ENCODE results near the gene P2RY2.

P2RY2 gene

GRCh38 chr11:73242251-73243092, 24.4 kb downstream of the P2RY2 start:
- DNase-seq (ENCODE audit: low read depth in 3 of 3): peak; percentile 43 to 76 (median 53)

DNA sequence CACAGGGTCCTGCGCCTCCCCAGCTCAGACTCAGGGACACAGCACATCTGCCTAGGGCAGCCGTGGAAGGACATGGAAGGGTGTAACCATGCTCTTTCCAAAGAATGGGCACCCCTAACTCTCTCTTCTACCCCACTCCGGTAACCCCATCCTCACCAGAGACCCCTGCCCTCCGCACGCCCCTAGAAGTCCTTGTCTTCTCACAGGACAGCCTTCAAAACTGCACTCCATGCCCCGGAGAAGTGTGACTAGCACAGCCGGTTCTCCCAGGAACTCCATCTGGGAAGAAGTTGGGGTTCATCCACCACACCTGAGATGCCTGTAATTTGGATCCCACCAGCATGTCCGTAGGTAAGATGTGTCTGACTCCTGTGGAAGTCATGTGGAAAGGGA, 25.0 kb downstream of the P2RY2 start:
- no peak for DNase-seq (ENCODE audit: low read depth in 3 of 3)

DNA sequence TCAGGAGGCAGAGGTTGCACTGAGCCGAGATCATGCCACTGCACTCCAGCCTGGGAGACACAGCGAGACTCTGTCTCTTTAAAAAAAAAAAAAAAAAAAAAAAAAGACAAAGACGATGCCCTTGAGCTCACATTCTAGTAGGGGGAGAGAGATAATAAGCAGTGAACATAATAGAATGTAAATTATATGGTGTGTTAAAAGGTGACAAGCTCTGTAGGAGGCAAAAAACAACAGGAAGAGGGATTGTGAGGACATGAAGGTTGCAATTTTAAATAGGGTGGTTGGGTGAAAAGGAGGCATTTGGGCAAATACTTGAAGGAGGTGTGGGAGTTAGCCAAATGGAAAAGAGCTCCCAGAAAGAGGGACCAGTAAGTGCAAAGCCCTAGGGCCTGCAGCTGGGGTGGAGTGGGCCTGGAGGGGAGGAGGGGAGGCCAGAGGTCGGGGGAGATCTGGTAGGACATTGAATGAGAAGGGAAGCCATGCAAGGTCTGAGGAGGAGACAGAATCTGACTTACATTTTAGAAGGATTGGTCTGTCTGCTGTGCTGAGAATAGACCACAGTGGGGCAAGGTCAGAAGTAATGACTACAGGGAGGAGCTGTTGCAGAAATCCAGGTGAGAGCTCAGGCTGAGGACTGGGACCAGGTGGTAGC, 26.6 kb downstream of the P2RY2 start:
- no peak for DNase-seq (ENCODE audit: low read depth in 3 of 3)

GRCh38 chr11:73245461-73245860, 27.4 kb downstream of the P2RY2 start:
- DNase-seq (ENCODE audit: low read depth in 3 of 3): no peak

- DNase-seq (ENCODE audit: low read depth in 3 of 3): no peak
These were observed 28.2 kb downstream of the P2RY2 start for GRCh38 chr11:73246303-73246702.

GRCh38 chr11:73248526-73249185, 30.6 kb downstream of the P2RY2 start:
- no peak for DNase-seq (ENCODE audit: low read depth in 3 of 3)

GRCh38 chr11:73249304-73249703, 31.2 kb downstream of the P2RY2 start:
- no peak for DNase-seq (ENCODE audit: low read depth in 3 of 3)

DNA sequence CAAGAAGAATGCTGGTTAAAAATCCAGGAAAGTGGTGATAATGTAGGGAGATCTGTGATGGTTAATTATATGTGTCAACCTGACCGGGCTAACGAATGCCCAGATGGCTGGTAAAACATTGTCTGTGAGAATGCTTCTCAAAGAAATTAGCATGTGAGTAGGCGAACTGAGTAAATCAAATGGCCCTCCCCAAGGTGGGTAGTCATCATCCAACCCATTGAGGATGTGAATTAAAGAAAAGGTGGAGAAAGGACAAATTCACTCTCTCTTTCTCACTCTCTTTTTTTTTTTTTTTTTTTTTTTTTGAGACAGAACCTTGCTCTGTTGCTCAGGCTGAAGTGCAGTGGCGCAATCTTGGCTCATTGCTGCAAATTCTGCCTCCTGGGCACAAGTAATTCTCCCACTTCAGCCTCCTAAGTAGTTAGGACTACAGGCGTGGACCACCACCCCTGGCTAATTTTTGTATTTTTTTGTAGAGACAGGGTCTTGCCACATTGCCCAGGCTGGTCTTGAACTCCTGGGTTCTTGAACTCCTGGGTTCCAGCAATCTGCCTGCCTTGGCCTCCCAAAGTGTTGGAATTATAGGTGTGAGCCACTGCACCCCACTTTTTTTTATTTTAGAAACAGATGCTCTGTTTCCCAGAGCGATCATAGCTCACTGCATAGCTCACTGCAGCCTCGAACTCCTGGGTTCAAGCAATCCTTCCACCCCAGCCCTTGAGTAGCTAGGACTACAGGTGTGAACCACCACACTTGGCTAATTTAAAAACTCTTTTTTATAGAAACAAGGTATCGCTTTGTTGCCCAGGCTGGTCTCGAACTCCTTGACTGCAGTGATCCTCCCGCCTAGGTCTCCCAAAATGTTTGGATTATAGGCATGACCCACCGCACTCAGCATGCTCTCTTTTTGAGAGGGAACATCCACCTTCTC, 32.0 kb downstream of the P2RY2 start:
- DNase-seq (ENCODE audit: low read depth in 3 of 3): no peak

- DNase-seq (ENCODE audit: low read depth in 3 of 3): no peak
These were observed 34.6 kb downstream of the P2RY2 start for GRCh38 chr11:73252577-73253191.

- no peak for DNase-seq (ENCODE audit: low read depth in 3 of 3)
These were observed 39.4 kb downstream of the P2RY2 start for GRCh38 chr11:73257342-73258103.

DNA sequence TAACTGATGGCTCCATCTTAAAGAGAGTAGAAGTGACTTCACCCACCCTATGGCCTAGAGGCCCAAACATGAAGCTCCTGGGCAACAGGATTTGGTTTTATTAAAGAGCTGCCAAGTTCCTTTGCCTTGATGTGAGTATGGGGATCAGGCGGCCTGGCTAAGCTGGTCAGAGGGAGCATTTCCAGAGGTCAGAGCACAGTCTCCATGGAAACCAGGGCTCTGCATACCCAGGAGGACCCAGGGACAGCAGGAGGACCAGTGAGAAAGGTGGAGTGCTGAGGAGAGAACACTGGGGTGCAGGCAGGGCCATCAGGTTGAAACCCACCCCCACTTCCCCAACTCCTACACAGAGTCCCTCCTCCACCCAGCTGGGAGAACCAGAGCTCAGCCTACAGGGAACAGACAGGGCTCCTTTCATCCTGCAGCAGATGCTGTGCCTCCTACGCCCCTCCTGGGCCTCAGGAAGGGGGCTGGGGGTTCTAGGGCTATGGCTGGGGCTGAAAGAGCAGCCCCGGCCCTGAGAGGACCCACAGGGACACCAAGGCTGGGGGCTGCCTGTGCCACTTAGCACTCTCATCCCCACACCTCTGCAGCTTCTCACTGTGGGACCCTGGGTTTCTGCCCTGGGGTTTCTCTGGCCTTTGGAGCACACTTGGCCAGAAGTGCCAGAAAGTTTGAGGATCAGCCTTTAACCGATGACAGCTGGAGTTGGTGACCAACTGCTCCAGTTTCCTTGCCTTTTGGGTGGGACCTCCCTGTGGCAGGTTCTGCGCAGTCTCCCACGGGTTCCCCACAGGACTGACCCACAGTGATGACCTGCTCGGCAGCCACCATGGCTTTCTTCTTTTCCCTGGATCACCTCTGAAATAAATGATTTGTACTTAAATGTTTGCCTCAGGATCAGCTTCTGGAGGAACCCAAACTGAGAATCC, 40.3 kb downstream of the P2RY2 start:
- no peak for DNase-seq (ENCODE audit: low read depth in 3 of 3)

DNA sequence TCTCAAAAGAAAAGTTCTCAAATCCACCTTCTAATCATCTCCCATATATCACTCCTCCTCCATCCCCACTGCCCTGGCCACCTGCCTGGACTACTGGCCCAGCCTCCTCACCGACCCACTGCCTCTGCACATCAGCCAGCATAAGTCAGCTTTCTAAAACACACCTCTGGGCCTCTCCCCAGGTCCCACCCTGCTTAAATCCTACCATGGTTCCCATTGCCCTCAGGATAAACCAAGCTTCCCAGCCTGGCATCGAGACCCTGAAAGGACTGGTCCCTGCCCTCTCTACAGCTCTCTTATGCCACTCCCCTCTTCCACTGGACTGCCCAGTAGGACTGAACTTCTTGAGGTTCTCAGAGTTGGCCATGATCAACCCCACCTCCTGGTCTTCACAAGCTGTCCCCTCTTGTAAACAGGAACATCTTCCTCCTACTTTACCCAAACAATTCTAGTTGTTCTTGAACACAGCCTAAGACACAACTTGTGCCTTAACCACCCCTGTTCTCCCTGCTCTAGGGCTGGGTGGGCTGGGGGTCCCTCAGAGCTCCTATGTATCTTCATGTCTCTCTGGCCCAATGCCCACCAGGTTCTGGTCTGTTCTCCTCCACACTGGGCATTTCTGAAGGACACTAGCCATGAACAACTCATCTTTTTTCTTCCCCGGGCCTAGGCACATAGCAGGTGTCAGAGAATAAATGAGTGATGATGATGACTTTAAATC, 41.5 kb downstream of the P2RY2 start:
- DNase-seq (ENCODE audit: low read depth in 3 of 3): no peak

DNA sequence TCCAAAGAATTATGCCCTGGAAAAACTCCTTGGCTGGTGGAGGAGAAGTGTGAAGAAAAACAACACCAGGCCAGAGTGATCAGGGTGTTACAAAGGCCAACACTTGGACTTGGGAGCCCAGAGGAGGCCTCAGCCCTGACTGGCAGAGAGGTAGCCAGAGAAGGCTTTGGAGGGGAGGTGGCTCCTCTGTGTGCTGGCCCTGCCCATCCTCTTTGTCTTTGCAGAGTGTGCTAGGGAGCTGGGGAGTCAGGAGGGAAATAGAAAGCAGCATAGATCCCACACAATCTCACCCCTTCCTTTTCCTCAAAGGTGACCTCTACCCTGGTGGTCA, 42.0 kb downstream of the P2RY2 start:
- DNase-seq (ENCODE audit: low read depth in 3 of 3): no peak

GRCh38 chr11:73262851-73263495, 44.9 kb downstream of the P2RY2 start:
- DNase-seq (ENCODE audit: low read depth in 3 of 3): no peak

DNA sequence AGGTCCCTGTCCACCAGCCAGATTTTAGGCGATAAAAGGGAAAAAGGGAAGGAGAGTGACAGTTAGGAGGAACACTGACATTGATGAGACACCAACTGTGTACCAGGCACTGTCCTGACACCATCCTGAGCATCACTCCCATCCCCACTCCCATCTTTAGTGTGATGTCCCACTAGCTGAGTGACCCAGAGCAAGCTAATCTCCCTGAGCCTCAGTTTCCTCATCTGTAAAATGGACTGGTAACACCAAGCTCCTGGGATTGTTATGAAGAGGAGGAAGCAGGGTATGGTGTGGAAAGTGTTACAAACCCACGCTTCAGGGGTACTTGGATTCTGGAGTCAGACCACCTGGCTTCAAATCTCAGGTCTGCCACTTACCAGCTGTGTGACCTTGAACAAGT, 45.6 kb downstream of the P2RY2 start:
- no peak for DNase-seq (ENCODE audit: low read depth in 3 of 3)

- no peak for DNase-seq (ENCODE audit: low read depth in 3 of 3)
These were observed 47.3 kb downstream of the P2RY2 start for GRCh38 chr11:73265278-73265810.

DNA sequence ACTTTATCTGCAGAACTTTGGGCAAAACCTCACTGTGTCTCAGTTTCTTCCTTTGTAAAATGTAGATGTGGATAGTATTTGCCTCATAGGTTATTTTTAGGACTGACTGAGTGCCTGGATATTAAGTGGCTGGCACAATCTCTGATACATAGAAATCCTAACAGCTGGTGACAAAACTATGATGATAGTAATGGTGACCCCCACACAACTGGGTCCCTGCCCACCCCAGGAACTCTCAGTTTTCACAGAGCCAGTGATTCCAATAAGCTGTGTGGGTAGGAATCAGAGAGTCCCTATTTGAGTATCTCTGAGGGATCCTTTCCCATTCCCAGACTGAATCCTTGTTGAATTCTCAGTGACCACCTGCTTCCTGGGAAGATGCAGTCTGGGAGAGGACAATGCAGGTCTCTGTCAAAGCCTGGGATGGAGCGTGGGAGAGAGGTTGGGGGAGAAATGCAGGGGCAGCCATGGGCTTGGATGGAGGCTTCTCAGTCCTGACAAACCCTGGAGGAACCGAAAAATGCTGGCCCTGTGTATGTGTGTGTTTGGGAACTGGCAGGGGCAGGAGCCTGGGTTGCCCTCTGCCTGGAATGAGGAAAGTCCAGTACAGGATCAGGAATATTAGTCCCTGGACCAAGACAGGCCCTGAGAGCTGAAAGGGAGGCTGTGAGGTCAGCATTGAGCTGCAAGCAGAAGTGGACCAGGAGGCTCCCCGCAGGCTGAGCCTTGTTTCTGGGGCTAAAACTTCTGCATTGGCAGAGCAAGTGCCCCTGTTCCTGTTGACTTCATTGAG, 48.0 kb downstream of the P2RY2 start:
- DNase-seq (ENCODE audit: low read depth in 3 of 3): no peak

All from stimulated activated CD4-positive, alpha-beta T cell treated with anti-CD3 and anti-CD28 coated beads, TNF-alpha, amount 100 ng/mL, for 24 hours (primary cell).